HCT116 (cell line): ENCODE results near the gene NLGN3. TPM values are rescaled to one million over a fixed set of nuclear protein-coding genes. Genes with fewer than 3 reads are reported as not detected.

Source experiments
- ATAC-seq: fragments of 200-7000 bp; cut with Tn5 transposase; 2 replicates; pipeline ENCODE4 v1.9.1; 2020; ENCODE audit warnings: mild to moderate bottlenecking, moderate library complexity
- BruUV-seq: library from RNA; stranded (reverse); fragments of 400-500 nt; replicated peaks from 2 replicates; lab custom pipeline; 2021; lab: Mats Ljungman, UMichigan
- CTCF ChIA-PET: fragments of 300-600 bp; sonication (Branson Sonifier 250); formaldehyde crosslinking; loops from one replicate; lab custom pipeline; 2021; ENCODE audit warnings: antibody characterized with exemption; lab: Charles Lee
- POLR2A ChIA-PET: fragments of 300-600, 350-600 bp; sonication (Branson Sonifier 250); formaldehyde crosslinking; loops from one replicate; lab custom pipeline; 2021; ENCODE audit warnings: antibody characterized with exemption; lab: Charles Lee
- RAD21 ChIA-PET, 2 experiments: fragments of 300-600 bp; sonication (Branson Sonifier 250); formaldehyde crosslinking; loops; one replicate each; lab custom pipeline; 2023; ENCODE audit warnings: low total read pairs in 2 of 2; ENCODE audit not compliant: uncharacterized antibody in 2 of 2, unreplicated experiment in 2 of 2, low non-redundant PET in 1 of 2; lab: Charles Lee
- DNase-seq: peaks from one replicate; pipeline ENCODE4 v3.0.0-alpha.2; 2010; ENCODE audit warnings: low read depth, low spot score
- H2AFZ ChIP-seq: fragments of 200-600 bp; shearing (Covaris generic), sonication (generic); 2 replicates; pipeline ENCODE4 v1.6.1; 2017; ENCODE audit warnings: low read depth, mixed run types, mixed read lengths, antibody characterized with exemption, low read length; ENCODE audit not compliant: poor library complexity, severe bottlenecking
- H3K27ac ChIP-seq: 2 replicates; pipeline ENCODE4 v1.5.1; 2012; ENCODE audit warnings: low read depth, low read length
- H3K27me3 ChIP-seq: fragments of 200-600 bp; sonication (generic); 2 replicates; pipeline ENCODE4 v1.6.1; 2016; ENCODE audit warnings: mixed run types, low read length, mixed read lengths; ENCODE audit not compliant: insufficient read depth
- H3K36me3 ChIP-seq, 2 experiments: fragments of 200-500 bp in 1 of 2; fragments of 200-600 bp in 1 of 2; sonication (Bioruptor generic) in 1 of 2; sonication (generic) in 1 of 2; 2 replicates each; pipeline versions ENCODE4 v1.5.1 to v1.6.1; 2014 to 2016; ENCODE audit warnings: low read length in 2 of 2, inconsistent platforms in 1 of 2, mixed read lengths in 1 of 2, mixed run types in 1 of 2; ENCODE audit not compliant: insufficient read depth in 2 of 2, control insufficient read depth in 1 of 2
- H3K4me1 ChIP-seq, 2 experiments: fragments of 200-600 bp in 1 of 2; sonication (generic) in 1 of 2; 2 replicates each; pipeline versions ENCODE4 v1.5.1 to v1.6.1; 2012 to 2017; ENCODE audit warnings: low read length in 2 of 2, inconsistent platforms in 1 of 2, mild to moderate bottlenecking in 1 of 2, mixed read lengths in 1 of 2, mixed run types in 1 of 2, moderate library complexity in 1 of 2; ENCODE audit not compliant: insufficient read depth in 2 of 2, control insufficient read depth in 1 of 2
- H3K4me2 ChIP-seq: fragments of 200-600 bp; sonication (generic); 2 replicates; pipeline ENCODE4 v1.6.1; 2017; ENCODE audit warnings: mixed run types, low read length, mixed read lengths
- H3K4me3 ChIP-seq, 2 experiments: fragments of 200-600 bp in 1 of 2; sonication (generic) in 1 of 2; replicated peaks in 1 of 2; 2 replicates each; pipeline ENCODE4 v1.5.1; 2011 to 2016; ENCODE audit warnings: low read length in 2 of 2, control low read depth in 1 of 2, low read depth in 1 of 2, mild to moderate bottlenecking in 1 of 2, mixed read lengths in 1 of 2, mixed run types in 1 of 2
- H3K79me2 ChIP-seq: fragments of 200-600 bp; sonication (generic); 2 replicates; pipeline ENCODE4 v1.6.1; 2017; ENCODE audit warnings: mild to moderate bottlenecking, mixed run types, low read length, moderate library complexity, mixed read lengths; ENCODE audit not compliant: insufficient read depth
- H3K9ac ChIP-seq: fragments of 200-600 bp; sonication (generic); 2 replicates; pipeline ENCODE4 v1.6.1; 2016; ENCODE audit warnings: low read length, mixed read lengths
- H3K9me2 ChIP-seq: fragments of 200-600 bp; sonication (generic), shearing (Covaris generic); 2 replicates; pipeline ENCODE4 v1.6.1; 2017; ENCODE audit warnings: mixed run types, mild to moderate bottlenecking, moderate library complexity; ENCODE audit not compliant: insufficient read depth
- H3K9me3 ChIP-seq, 2 experiments: fragments of 200-500 bp in 1 of 2; fragments of 200-600 bp in 1 of 2; sonication (Bioruptor generic) in 1 of 2; sonication (generic) in 1 of 2; 2 replicates each; pipeline ENCODE4 v1.6.1; 2014 to 2017; ENCODE audit warnings: low read length in 2 of 2, mixed read lengths in 2 of 2, inconsistent platforms in 1 of 2, low read depth in 1 of 2, mild to moderate bottlenecking in 1 of 2, mixed run types in 1 of 2, moderate library complexity in 1 of 2; ENCODE audit not compliant: control insufficient read depth in 1 of 2, insufficient read depth in 1 of 2
- H4K20me1 ChIP-seq: fragments of 200-600 bp; sonication (generic), shearing (Covaris generic); 2 replicates; pipeline ENCODE4 v1.6.1; 2017; ENCODE audit warnings: mixed run types, mild to moderate bottlenecking, moderate library complexity; ENCODE audit not compliant: insufficient read depth
- SRF ChIP-seq: IDR thresholded peaks from 2 replicates; pipeline ENCODE4 v1.6.1; 2012; ENCODE audit warnings: low read depth
- TCF7L2 ChIP-seq: IDR thresholded peaks from 2 replicates; pipeline ENCODE4 v1.7.0; 2011; ENCODE audit warnings: borderline replicate concordance, inconsistent platforms; ENCODE audit not compliant: insufficient read depth, insufficient read length; ENCODE audit errors: extremely low read depth
- intact Hi-C: fragments of 100-400 bp; cut with micrococcal nuclease; formaldehyde crosslinking; loops from 2 replicates; pipeline ENCODE4 v1.10.0; 2022
- total RNA-seq: library from RNA; stranded (reverse); gene quantifications from one replicate; pipeline ENCODE4 v1.2.1, GENCODE V29; 2021; ENCODE audit not compliant: unreplicated experiment
- TF ChIP-seq, protein P1 (sequence below): IDR thresholded peaks from 2 replicates; pipeline ENCODE4 v1.6.1; 2012

NLGN3 gene
- total RNA-seq, 1 experiment from 2014 or later, result 1.4 TPM

DNA sequence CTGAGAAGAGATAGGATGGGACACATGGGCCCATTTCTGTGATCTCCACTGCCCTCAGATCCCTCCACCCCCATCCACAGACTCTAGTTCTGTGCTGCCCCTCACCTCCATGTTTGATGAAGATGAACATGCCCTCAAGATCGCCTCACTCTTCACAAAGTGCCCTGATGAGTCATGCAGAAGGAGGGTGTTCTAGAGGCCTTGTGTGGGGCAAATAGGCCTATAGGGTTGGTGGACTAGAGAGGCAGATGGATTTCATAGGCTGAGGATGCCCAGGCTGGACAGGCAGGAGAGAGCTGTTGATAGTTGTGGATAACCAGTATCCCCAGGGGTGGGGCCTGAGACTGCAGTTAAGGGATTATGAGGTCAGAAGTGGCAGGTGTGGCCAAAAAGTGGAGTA, 38.2 kb upstream of the NLGN3 start, which contains the start of gene CXorf65:
Gene CXorf65, minus strand, starts transcription at position 314 of the 400 bp plus-strand sequence. Its CDS starts 184 bp downstream, at position 130.
- Histone ChIP-seq H4K20me1 (no peaks in the 10 kb centered on the region), H3K27me3 (no peaks in the 10 kb centered on the region), H3K4me2 (no peak within 1 kb of the TSS), H3K79me2 (no peaks in the 10 kb centered on the region), H2AFZ (no peak within 1 kb of the TSS)
- RAD21 ChIA-PET, result no interaction called here
- no peak for TF ChIP-seq TCF7L2
- TF ChIP-seq, protein P1, sequence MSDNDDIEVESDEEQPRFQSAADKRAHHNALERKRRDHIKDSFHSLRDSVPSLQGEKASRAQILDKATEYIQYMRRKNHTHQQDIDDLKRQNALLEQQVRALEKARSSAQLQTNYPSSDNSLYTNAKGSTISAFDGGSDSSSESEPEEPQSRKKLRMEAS, result no peak
- TF ChIP-seq, all 23 proteins: peak for 0
- BruUV-seq, result no TSS peak
- CTCF ChIA-PET, result no interaction called here
- Histone ChIP-seq H3K27ac (no peak within 1 kb of the TSS), H3K36me3 (no peaks in the 10 kb centered on the region), H3K9me3 (no peaks in the 10 kb centered on the region), H3K9me2 (no peaks in the 10 kb centered on the region), H3K4me3 (no peak within 1 kb of the TSS), H3K9ac (no peak within 1 kb of the TSS), H3K4me1 (peaks cover 0 to 3% of the 10 kb centered on the region in 2 experiments; a peak in 1 of 4 replicates)
- no peak for ATAC-seq
- intact Hi-C loops, result no loop called here
- DNase-seq, result no peak
- POLR2A ChIA-PET, result no interaction called here

- no peak overlapping the region for H3K27ac ChIP-seq
- ATAC-seq (no peak), DNase-seq (no peak)
- ChIA-PET RAD21 (no interaction called here), POLR2A (no interaction called here), CTCF (no interaction called here)
- no peak overlapping the region for H3K9ac ChIP-seq
- H2AFZ ChIP-seq, result no peak overlapping the region
- H4K20me1 ChIP-seq, result no peaks in the 10 kb centered on the region
- no peaks in the 10 kb centered on the region for H3K27me3 ChIP-seq
- intact Hi-C loops, result no loop called here
- H3K79me2 ChIP-seq, result no peaks in the 10 kb centered on the region
- H3K4me1 ChIP-seq, result peaks cover 0 to 3% of the 10 kb centered on the region in 2 experiments; a peak in 1 of 4 replicates
- no TSS peak for BruUV-seq
- H3K9me2 ChIP-seq, result no peaks in the 10 kb centered on the region
- H3K36me3 ChIP-seq, result no peaks in the 10 kb centered on the region
- no peak overlapping the region for H3K4me2 ChIP-seq
- no peak for TF ChIP-seq SRF
- H3K4me3 ChIP-seq, result no peak overlapping the region
- H3K9me3 ChIP-seq, result no peaks in the 10 kb centered on the region
Measured at GRCh38 chrX:71107245-71107644, 37.4 kb upstream of the NLGN3 start.
